ENCODE data around the gene NDUFB10. TPM values are rescaled to one million over a fixed set of nuclear protein-coding genes. Genes with fewer than 3 reads are reported as not detected.

The NDUFB10 gene
- polyA plus RNA-seq, 1 donor from 2014 or later, result 217 TPM

DNA sequence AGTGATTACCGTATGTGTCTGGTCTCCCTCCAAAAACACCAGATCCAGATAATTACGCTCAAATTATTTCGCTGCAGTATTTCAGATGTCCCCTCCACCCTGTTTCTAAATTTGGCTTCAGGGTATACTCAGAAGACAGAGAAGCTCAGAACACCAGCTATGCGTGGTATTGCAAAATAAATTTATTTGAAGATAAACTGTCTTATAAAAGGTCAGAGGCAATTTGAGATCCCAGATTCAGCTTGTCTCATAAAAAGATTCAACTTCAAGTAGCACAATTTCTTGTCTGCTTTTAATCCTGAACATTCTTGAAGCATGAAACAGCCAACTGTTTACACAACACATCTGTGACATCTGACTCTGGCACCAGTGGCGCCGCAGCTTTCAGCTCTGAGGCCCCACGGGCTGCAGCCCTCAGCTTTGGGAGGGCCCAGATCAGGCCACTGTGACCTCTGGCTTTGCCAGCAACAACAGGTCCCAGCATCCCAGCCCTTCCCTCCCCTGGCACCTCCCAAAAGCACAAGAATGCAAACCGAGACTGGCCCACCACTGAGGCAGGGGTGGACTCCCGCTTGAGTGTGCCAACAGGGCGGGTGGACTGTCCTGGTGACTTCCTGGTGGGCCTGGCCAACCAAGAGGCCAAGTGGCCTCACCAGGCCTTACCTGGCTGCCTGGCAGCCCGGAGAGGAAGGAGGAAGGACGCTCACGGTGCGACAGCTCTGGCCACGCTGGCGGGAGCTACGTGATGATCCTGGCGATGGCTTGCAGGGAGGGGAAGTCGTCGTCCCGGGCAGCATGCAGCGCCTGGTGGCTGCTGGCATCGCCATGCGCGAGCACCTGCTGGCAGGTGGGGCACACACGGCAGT, 38.4 kb downstream of the NDUFB10 start:
- Histone ChIP-seq H2AFZ (ENCODE audit: low read depth, low read length) (no peak overlapping the region), H3K36me3 (ENCODE audit: insufficient read depth, low read length) (no peaks in the 10 kb centered on the region), H3F3A (ENCODE audit: insufficient read depth, low read length, poor library complexity, severe bottlenecking) (no peaks in the 10 kb centered on the region), H3K4me2 (ENCODE audit: low read length) (no peak overlapping the region), H4K20me1 (ENCODE audit: insufficient read depth) (no peaks in the 10 kb centered on the region), H3K9me3 (ENCODE audit: low read length) (no peaks in the 10 kb centered on the region), H3K27ac (ENCODE audit: low read length) (no peak overlapping the region), H3K27me3 (ENCODE audit: insufficient read depth, low read depth, low read length) (no peaks in the 10 kb centered on the region), H3K79me2 (replicated peaks; ENCODE audit: insufficient read depth, low read length) (no peaks in the 10 kb centered on the region), H3K9ac (ENCODE audit: low read length) (no peak overlapping the region), H3K4me3 (ENCODE audit: low read length) (no peak overlapping the region), H3K9me2 (ENCODE audit: insufficient read depth, low read length) (no peaks in the 10 kb centered on the region)
- TF ChIP-seq, protein P1, sequence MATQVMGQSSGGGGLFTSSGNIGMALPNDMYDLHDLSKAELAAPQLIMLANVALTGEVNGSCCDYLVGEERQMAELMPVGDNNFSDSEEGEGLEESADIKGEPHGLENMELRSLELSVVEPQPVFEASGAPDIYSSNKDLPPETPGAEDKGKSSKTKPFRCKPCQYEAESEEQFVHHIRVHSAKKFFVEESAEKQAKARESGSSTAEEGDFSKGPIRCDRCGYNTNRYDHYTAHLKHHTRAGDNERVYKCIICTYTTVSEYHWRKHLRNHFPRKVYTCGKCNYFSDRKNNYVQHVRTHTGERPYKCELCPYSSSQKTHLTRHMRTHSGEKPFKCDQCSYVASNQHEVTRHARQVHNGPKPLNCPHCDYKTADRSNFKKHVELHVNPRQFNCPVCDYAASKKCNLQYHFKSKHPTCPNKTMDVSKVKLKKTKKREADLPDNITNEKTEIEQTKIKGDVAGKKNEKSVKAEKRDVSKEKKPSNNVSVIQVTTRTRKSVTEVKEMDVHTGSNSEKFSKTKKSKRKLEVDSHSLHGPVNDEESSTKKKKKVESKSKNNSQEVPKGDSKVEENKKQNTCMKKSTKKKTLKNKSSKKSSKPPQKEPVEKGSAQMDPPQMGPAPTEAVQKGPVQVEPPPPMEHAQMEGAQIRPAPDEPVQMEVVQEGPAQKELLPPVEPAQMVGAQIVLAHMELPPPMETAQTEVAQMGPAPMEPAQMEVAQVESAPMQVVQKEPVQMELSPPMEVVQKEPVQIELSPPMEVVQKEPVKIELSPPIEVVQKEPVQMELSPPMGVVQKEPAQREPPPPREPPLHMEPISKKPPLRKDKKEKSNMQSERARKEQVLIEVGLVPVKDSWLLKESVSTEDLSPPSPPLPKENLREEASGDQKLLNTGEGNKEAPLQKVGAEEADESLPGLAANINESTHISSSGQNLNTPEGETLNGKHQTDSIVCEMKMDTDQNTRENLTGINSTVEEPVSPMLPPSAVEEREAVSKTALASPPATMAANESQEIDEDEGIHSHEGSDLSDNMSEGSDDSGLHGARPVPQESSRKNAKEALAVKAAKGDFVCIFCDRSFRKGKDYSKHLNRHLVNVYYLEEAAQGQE (IDR thresholded peaks at IDR 0.05; ENCODE audit: borderline replicate concordance), result no peak
- TF ChIP-seq POLR2AphosphoS5 (IDR thresholded peaks at IDR 0.05) (no peak), TAF1 (IDR thresholded peaks at IDR 0.05; ENCODE audit: low read depth) (no peak), SMC3 (conservative IDR thresholded peaks at IDR 0.05; ENCODE audit: poor library complexity) (no peak), RAD21 (conservative IDR thresholded peaks at IDR 0.05) (no peak), MXI1 (conservative IDR thresholded peaks at IDR 0.05; ENCODE audit: poor library complexity, severe bottlenecking) (no peak), EP300 (conservative IDR thresholded peaks at IDR 0.05; ENCODE audit: poor library complexity, severe bottlenecking) (no peak), EZH2 (IDR thresholded peaks at IDR 0.05; ENCODE audit: borderline replicate concordance, insufficient read depth, low read length, poor library complexity, severe bottlenecking) (no peak)
- TF ChIP-seq, protein P2, sequence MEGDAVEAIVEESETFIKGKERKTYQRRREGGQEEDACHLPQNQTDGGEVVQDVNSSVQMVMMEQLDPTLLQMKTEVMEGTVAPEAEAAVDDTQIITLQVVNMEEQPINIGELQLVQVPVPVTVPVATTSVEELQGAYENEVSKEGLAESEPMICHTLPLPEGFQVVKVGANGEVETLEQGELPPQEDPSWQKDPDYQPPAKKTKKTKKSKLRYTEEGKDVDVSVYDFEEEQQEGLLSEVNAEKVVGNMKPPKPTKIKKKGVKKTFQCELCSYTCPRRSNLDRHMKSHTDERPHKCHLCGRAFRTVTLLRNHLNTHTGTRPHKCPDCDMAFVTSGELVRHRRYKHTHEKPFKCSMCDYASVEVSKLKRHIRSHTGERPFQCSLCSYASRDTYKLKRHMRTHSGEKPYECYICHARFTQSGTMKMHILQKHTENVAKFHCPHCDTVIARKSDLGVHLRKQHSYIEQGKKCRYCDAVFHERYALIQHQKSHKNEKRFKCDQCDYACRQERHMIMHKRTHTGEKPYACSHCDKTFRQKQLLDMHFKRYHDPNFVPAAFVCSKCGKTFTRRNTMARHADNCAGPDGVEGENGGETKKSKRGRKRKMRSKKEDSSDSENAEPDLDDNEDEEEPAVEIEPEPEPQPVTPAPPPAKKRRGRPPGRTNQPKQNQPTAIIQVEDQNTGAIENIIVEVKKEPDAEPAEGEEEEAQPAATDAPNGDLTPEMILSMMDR (IDR thresholded peaks at IDR 0.05; ENCODE audit: poor library complexity, severe bottlenecking), result no peak

DNA sequence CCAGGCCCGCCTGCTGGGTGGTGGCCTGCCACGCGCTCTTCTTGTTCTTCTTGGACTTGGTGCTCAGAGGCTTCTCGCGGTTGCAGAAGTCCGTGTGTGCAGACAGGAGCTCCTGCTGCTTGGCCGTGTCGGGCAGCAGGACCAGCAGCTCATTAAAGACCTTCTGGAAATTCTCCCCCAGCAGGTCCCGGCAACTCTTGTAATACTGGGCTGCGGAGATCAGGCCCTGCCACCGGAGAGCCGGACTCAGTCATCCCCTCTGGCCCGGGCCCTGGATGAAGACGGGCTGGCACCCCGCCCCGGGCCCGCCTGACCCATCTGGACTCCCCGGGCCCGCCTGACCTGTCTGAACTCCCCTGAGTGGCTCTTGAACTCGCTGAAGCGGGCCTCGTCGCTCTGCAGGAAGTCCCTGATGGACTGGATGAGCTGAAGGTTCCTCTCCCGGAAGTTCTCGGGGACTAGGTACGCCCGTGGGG, 39.1 kb downstream of the NDUFB10 start:
- Histone ChIP-seq H3K9ac (ENCODE audit: low read length) (no peak overlapping the region), H3K4me2 (ENCODE audit: low read length) (no peak overlapping the region), H3K9me3 (ENCODE audit: low read length) (no peaks in the 10 kb centered on the region), H3K79me2 (replicated peaks; ENCODE audit: insufficient read depth, low read length) (no peaks in the 10 kb centered on the region), H3K4me3 (ENCODE audit: low read length) (no peak overlapping the region), H3K9me2 (ENCODE audit: insufficient read depth, low read length) (no peaks in the 10 kb centered on the region), H3K36me3 (ENCODE audit: insufficient read depth, low read length) (no peaks in the 10 kb centered on the region), H4K20me1 (ENCODE audit: insufficient read depth) (no peaks in the 10 kb centered on the region), H3F3A (ENCODE audit: insufficient read depth, low read length, poor library complexity, severe bottlenecking) (no peaks in the 10 kb centered on the region), H3K27ac (ENCODE audit: low read length) (no peak overlapping the region), H2AFZ (ENCODE audit: low read depth, low read length) (no peak overlapping the region), H3K27me3 (ENCODE audit: insufficient read depth, low read depth, low read length) (no peaks in the 10 kb centered on the region)
- TF ChIP-seq POLR2AphosphoS5 (IDR thresholded peaks at IDR 0.05), result no peak
- TF ChIP-seq SMC3 (conservative IDR thresholded peaks at IDR 0.05; ENCODE audit: poor library complexity), result no peak
- TF ChIP-seq, protein P1 (IDR thresholded peaks at IDR 0.05; ENCODE audit: borderline replicate concordance), result no peak
- TF ChIP-seq RAD21 (conservative IDR thresholded peaks at IDR 0.05), result no peak
- TF ChIP-seq, protein P2 (IDR thresholded peaks at IDR 0.05; ENCODE audit: poor library complexity, severe bottlenecking), result no peak
- no peak for TF ChIP-seq EZH2 (IDR thresholded peaks at IDR 0.05; ENCODE audit: borderline replicate concordance, insufficient read depth, low read length, poor library complexity, severe bottlenecking)
- no peak for TF ChIP-seq MXI1 (conservative IDR thresholded peaks at IDR 0.05; ENCODE audit: poor library complexity, severe bottlenecking)
- TF ChIP-seq EP300 (conservative IDR thresholded peaks at IDR 0.05; ENCODE audit: poor library complexity, severe bottlenecking), result no peak
- no peak for TF ChIP-seq TAF1 (IDR thresholded peaks at IDR 0.05; ENCODE audit: low read depth)
